B cell (primary cell): Measurements from ENCODE around the gene CHRM4. TPM values are rescaled to one million over a fixed set of nuclear protein-coding genes. Genes with fewer than 3 reads are reported as not detected.

ENCODE experiments used
- ATAC-seq: fragments of 200-7000 bp; cut with Tn5 transposase; one replicate; pipeline ENCODE4 v1.10.0; 2021; ENCODE audit warnings: low read depth, mild to moderate bottlenecking, moderate number of reproducible peaks, moderate library complexity
- CTCF ChIA-PET: fragments of 350-600 bp; sonication (Branson Sonifier 250); formaldehyde crosslinking; loops from one replicate; lab custom pipeline; 2021; ENCODE audit warnings: antibody characterized with exemption, inconsistent platforms; lab: Charles Lee
- POLR2A ChIA-PET: fragments of 350-600 bp; sonication (Branson Sonifier 250); formaldehyde crosslinking; loops from one replicate; lab custom pipeline; 2021; ENCODE audit warnings: antibody characterized with exemption; lab: Charles Lee
- DNase-seq: peaks from one replicate; pipeline ENCODE4 v3.0.0; 2013
- H2AFZ ChIP-seq: 2 replicates; pipeline ENCODE4 v1.6.1; 2012; ENCODE audit warnings: mild to moderate bottlenecking, low read depth, low read length; ENCODE audit not compliant: insufficient read depth, poor library complexity, severe bottlenecking
- H3K27ac ChIP-seq, 2 donors: 1 replicate in 1 of 2; 2 replicates in 1 of 2; pipeline ENCODE4 v1.5.1; 2012 to 2013; ENCODE audit warnings: low read length in 2 of 2, mild to moderate bottlenecking in 2 of 2, moderate library complexity in 1 of 2
- H3K27me3 ChIP-seq, 4 experiments: fragments of 200-600 bp in 1 of 4; sonication (generic) in 1 of 4; replicated peaks in 1 of 4; 1 replicate in 2 of 4; 2 replicates in 2 of 4; pipeline versions ENCODE4 v1.6.1 to v1.7.0; 2013 to 2016; ENCODE audit warnings: low read length in 3 of 4, mild to moderate bottlenecking in 2 of 4, mixed read lengths in 1 of 4, moderate library complexity in 1 of 4; ENCODE audit not compliant: insufficient read depth in 4 of 4, control insufficient read depth in 3 of 4; ENCODE audit errors: control extremely low read depth in 1 of 4
- H3K36me3 ChIP-seq, 2 experiments: replicated peaks in 1 of 2; 1 replicate in 1 of 2; 2 replicates in 1 of 2; pipeline versions ENCODE4 v1.6.1 to v1.7.1; 2013; ENCODE audit warnings: low read length in 1 of 2; ENCODE audit not compliant: insufficient read depth in 2 of 2, control insufficient read depth in 1 of 2; ENCODE audit errors: control extremely low read depth in 1 of 2, extremely low read depth in 1 of 2
- H3K4me1 ChIP-seq, 2 donors: fragments of 200-600 bp in 1 of 2; sonication (generic) in 1 of 2; 1 replicate in 1 of 2; 2 replicates in 1 of 2; pipeline versions ENCODE4 v1.5.1 to v1.6.1; 2013 to 2017; ENCODE audit warnings: low read length in 2 of 2; ENCODE audit not compliant: control insufficient read depth in 2 of 2, insufficient read depth in 2 of 2
- H3K4me2 ChIP-seq: replicated peaks from 2 replicates; pipeline ENCODE3; 2012; ENCODE audit warnings: mild to moderate bottlenecking, low read depth, low read length; ENCODE audit not compliant: poor library complexity, severe bottlenecking
- H3K4me3 ChIP-seq, 5 experiments: fragments of 200-600 bp in 1 of 5; sonication (generic) in 1 of 5; 1 replicate in 3 of 5; 2 replicates in 2 of 5; pipeline versions ENCODE4 v1.5.1 to v1.7.0; 2011 to 2016; ENCODE audit warnings: low read length in 4 of 5, mild to moderate bottlenecking in 4 of 5, low read depth in 2 of 5, control low read depth in 1 of 5, moderate library complexity in 1 of 5; ENCODE audit not compliant: insufficient read depth in 1 of 5; ENCODE audit errors: control extremely low read depth in 1 of 5, extremely low read depth in 1 of 5
- H3K79me2 ChIP-seq: fragments of 200-600 bp; sonication (generic); one replicate; pipeline ENCODE4 v1.6.0; 2016; ENCODE audit warnings: low read length; ENCODE audit not compliant: control insufficient read depth, insufficient read depth
- H3K9ac ChIP-seq: fragments of 200-600 bp; sonication (generic); 2 replicates; pipeline ENCODE4 v1.6.1; 2017; ENCODE audit warnings: mild to moderate bottlenecking, low read length, moderate library complexity
- H3K9me3 ChIP-seq, 3 donors: one replicate each; pipeline versions ENCODE4 v1.6.1 to v1.7.1; 2013; ENCODE audit warnings: low read length in 2 of 3; ENCODE audit not compliant: control insufficient read depth in 2 of 3, insufficient read depth in 1 of 3; ENCODE audit errors: control extremely low read depth in 1 of 3
- H4K20me1 ChIP-seq: 2 replicates; pipeline ENCODE4 v1.6.0; 2012; ENCODE audit warnings: mild to moderate bottlenecking, low read length; ENCODE audit not compliant: insufficient read depth, control insufficient read depth, poor library complexity, severe bottlenecking
- H3K27ac Mint-ChIP-seq: one replicate; pipeline ENCODE4 v1.8.0; 2021; ENCODE audit warnings: mixed read lengths
- H3K27me3 Mint-ChIP-seq: one replicate; pipeline ENCODE4 v1.8.0; 2021; ENCODE audit warnings: mixed read lengths
- H3K4me1 Mint-ChIP-seq: one replicate; pipeline ENCODE4 v1.8.0; 2021; ENCODE audit warnings: mixed read lengths
- H3K4me3 Mint-ChIP-seq: one replicate; pipeline ENCODE4 v1.8.0; 2021; ENCODE audit warnings: mixed read lengths
- H3K9me3 Mint-ChIP-seq: one replicate; pipeline ENCODE4 v1.8.0; 2022; ENCODE audit warnings: mixed read lengths; ENCODE audit not compliant: insufficient read depth
- EZH2 ChIP-seq: IDR thresholded peaks from 2 replicates; pipeline ENCODE4 v1.6.1; 2012; ENCODE audit warnings: borderline replicate concordance, low read depth, mild to moderate bottlenecking, moderate library complexity, low read length; ENCODE audit not compliant: insufficient read depth, poor library complexity, severe bottlenecking
- WGBS: methylation state at CpG from one replicate; pipeline ENCODE4 v1.1.5; 2013; ENCODE audit warnings: missing lambda C conversion rate; ENCODE audit not compliant: insufficient coverage; 5-methylcytosine and 5-hydroxymethylcytosine counted together
- intact Hi-C: fragments of 100-400 bp; cut with micrococcal nuclease; formaldehyde crosslinking; loops from one replicate; pipeline ENCODE4 v1.10.0; 2022
- polyA plus RNA-seq: library from polyadenylated mRNA; depleted of rRNA; stranded (reverse); fragments of >200 nt; gene quantifications from 2 replicates; pipeline ENCODE4 v1.2.3, GENCODE V29; 2012
- total RNA-seq, 2 donors: library from RNA; stranded (reverse); fragments of 120-200 nt in 1 of 2; gene quantifications; 1 replicate in 1 of 2; 2 replicates in 1 of 2; pipeline versions ENCODE4 v1.2.3 to v1.2.4, GENCODE V29; 2013 to 2022
- TF ChIP-seq, protein P1 (sequence below): fragments of 200-600 bp; IDR thresholded peaks from one replicate; pipeline ENCODE4 v1.8.0; 2022; ENCODE audit warnings: antibody characterized with exemption, mild to moderate bottlenecking

CHRM4 gene
- total and polyA plus RNA-seq, 2 donors (not counting 1 experiment from before 2014, with no cell fraction given), result 0.49 to 1.4 TPM

DNA sequence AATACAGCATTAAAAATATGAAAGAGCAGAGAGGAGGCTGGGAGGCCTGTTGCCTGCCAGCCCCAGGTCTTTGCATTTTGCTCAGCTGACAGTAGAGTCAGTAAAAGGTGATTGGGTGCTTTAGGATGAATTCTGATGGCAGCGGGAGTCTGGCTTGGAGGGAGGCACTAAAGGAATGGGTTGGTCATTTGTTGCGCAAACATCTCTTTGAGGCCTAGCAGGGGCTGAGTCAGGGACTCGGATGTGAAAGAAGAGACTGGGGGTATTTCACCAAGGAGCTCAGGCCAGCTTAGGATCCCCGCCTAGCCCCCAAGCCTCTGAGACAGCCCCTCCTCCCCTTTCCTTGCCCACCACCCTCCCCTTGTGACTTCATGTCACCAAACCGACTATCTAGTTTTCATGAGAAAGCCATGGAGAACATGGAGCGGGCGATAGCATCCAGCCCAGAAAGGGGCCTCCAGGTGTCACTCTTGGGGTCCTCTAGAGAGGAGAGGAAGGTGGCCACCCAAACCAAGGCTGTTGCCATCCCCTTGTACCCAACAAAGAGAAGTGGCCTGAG is 34.6 kb downstream of the CHRM4 start:
- Mint-ChIP-seq H3K4me3 (no peak overlapping the region), H3K27me3 (no peaks in the 10 kb centered on the region), H3K9me3 (no peaks in the 10 kb centered on the region), H3K4me1 (peaks cover 16% of the 10 kb centered on the region), H3K27ac (no peak overlapping the region)
- POLR2A ChIA-PET, result interaction anchor here (0.6 kb wide), 1 partner anchor 124 kb away, joined by 3 read pairs; no protein-coding TSS in a partner anchor
- no peak for ATAC-seq
- Histone ChIP-seq H3K9me3 (no peaks in the 10 kb centered on the region), H4K20me1 (peaks cover 60% of the 10 kb centered on the region), H3K4me3 (no peak overlapping the region), H2AFZ (no peak overlapping the region), H3K27me3 (no peaks in the 10 kb centered on the region), H3K36me3 (peaks cover 0 to 2% of the 10 kb centered on the region in 2 experiments), H3K79me2 (peaks cover 58% of the 10 kb centered on the region), H3K9ac (no peak overlapping the region), H3K27ac (no peak overlapping the region), H3K4me1 (peaks cover 13 to 19% of the 10 kb centered on the region in 2 donors), H3K4me2 (no peak overlapping the region)
- DNase-seq, result no peak
- CTCF ChIA-PET, result interaction anchor here (0.6 to 1.0 kb wide), 2 partner anchors 13 to 255 kb away, joined by 3 to 4 read pairs; no protein-coding TSS in a partner anchor
- no peak for TF ChIP-seq EZH2
- TF ChIP-seq, protein P1, sequence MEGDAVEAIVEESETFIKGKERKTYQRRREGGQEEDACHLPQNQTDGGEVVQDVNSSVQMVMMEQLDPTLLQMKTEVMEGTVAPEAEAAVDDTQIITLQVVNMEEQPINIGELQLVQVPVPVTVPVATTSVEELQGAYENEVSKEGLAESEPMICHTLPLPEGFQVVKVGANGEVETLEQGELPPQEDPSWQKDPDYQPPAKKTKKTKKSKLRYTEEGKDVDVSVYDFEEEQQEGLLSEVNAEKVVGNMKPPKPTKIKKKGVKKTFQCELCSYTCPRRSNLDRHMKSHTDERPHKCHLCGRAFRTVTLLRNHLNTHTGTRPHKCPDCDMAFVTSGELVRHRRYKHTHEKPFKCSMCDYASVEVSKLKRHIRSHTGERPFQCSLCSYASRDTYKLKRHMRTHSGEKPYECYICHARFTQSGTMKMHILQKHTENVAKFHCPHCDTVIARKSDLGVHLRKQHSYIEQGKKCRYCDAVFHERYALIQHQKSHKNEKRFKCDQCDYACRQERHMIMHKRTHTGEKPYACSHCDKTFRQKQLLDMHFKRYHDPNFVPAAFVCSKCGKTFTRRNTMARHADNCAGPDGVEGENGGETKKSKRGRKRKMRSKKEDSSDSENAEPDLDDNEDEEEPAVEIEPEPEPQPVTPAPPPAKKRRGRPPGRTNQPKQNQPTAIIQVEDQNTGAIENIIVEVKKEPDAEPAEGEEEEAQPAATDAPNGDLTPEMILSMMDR, result no peak
- WGBS, result 100% methylated on average over 3 of the region's 7 CpGs
- intact Hi-C loops, result no loop called here

DNA sequence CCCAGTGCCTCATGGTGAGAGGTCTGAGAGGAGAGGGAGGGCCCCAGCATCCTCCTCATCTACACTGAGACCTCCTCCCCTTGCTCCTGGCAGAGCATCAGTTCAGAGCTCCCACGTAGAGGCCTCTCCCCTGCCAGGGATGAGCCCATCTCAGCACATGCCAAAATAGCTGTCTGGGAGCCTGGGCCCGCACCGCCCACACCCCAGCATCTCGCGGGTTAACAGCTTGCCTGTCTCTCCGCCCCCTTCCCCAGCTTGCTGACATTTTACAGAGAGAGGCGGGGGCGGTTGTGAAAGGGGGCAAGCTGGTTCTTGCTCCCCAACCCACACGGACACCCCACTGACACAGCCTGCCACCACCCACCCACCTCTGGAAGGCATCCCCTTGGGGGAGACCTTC is 37.9 kb downstream of the CHRM4 start:
- H3K79me2 ChIP-seq, result peaks cover 73% of the 10 kb centered on the region
- peaks cover 70% of the 10 kb centered on the region for H4K20me1 ChIP-seq
- H3K9ac ChIP-seq, result no peak overlapping the region
- no peaks in the 10 kb centered on the region for H3K9me3 Mint-ChIP-seq
- DNase-seq (no peak), ATAC-seq (no peak)
- peaks cover 6 to 17% of the 10 kb centered on the region in 2 donors for H3K4me1 ChIP-seq
- intact Hi-C loops, result no loop called here
- H3K4me2 ChIP-seq, result no peak overlapping the region
- no peaks in the 10 kb centered on the region for H3K9me3 ChIP-seq
- ChIA-PET POLR2A (no interaction called here), CTCF (no interaction called here)
- peaks cover 22% of the 10 kb centered on the region for H3K4me1 Mint-ChIP-seq
- 90% methylated on average over 6 of the region's 9 CpGs for WGBS
- no peaks in the 10 kb centered on the region for H3K27me3 ChIP-seq
- no peak overlapping the region for H3K4me3 Mint-ChIP-seq
- TF ChIP-seq EZH2, result no peak
- TF ChIP-seq, protein P1, result no peak
- peaks cover 0 to 2% of the 10 kb centered on the region in 2 experiments for H3K36me3 ChIP-seq
- no peaks in the 10 kb centered on the region for H3K27me3 Mint-ChIP-seq
- no peak overlapping the region for H3K27ac Mint-ChIP-seq
- H3K4me3 ChIP-seq, result no peak overlapping the region
- no peak overlapping the region for H2AFZ ChIP-seq
- no peak overlapping the region for H3K27ac ChIP-seq
